HepG2 (cell line): ENCODE data around the gene ADGRD1.

Source experiments
- JUNB ChIP-seq: sonication (generic); formaldehyde crosslinking; IDR thresholded peaks from 2 replicates; pipeline ENCODE4 v1.8.0; 2022; ENCODE audit warnings: missing genetic modification reagents, mild to moderate bottlenecking, borderline replicate concordance
- KDM1A ChIP-seq: IDR thresholded peaks from 2 replicates; pipeline ENCODE4 v1.6.1; 2016; ENCODE audit warnings: missing compliant biosample characterization
- MYC ChIP-seq: sonication (generic); formaldehyde crosslinking; IDR thresholded peaks from 2 replicates; pipeline ENCODE4 v1.9.0; 2021; ENCODE audit warnings: missing genetic modification reagents, borderline replicate concordance
- SIN3A ChIP-seq: IDR thresholded peaks from 2 replicates; pipeline ENCODE4 v1.6.1; 2011; ENCODE audit warnings: low read depth, mild to moderate bottlenecking, control low read depth, low read length, borderline replicate concordance
- ZFX ChIP-seq: sonication (generic); formaldehyde crosslinking; IDR thresholded peaks from 2 replicates; pipeline ENCODE4 v1.4.0; 2020; ENCODE audit warnings: mild to moderate bottlenecking, low read depth, missing genetic modification reagents, moderate library complexity
- ZKSCAN5 ChIP-seq: sonication (generic); formaldehyde crosslinking; IDR thresholded peaks from 2 replicates; pipeline ENCODE4 v1.5.1; 2020; ENCODE audit warnings: mild to moderate bottlenecking, missing genetic modification reagents
- ZNF274 ChIP-seq: sonication (generic); formaldehyde crosslinking; IDR thresholded peaks from 2 replicates; pipeline ENCODE4 v1.5.1; 2020; ENCODE audit warnings: mild to moderate bottlenecking, missing genetic modification reagents
- TF ChIP-seq, protein P1 (sequence below): sonication (generic); formaldehyde crosslinking; IDR thresholded peaks from 2 replicates; pipeline ENCODE4 v1.5.0; 2020; ENCODE audit warnings: mild to moderate bottlenecking, missing genetic modification reagents
- TF ChIP-seq, protein P2 (sequence below), 2 experiments: IDR thresholded peaks; 2 replicates each; pipeline ENCODE4 v1.6.1; 2011 to 2012; ENCODE audit warnings: low read length in 2 of 2, borderline replicate concordance in 1 of 2, low read depth in 1 of 2, mild to moderate bottlenecking in 1 of 2, moderate library complexity in 1 of 2
- TF ChIP-seq, protein P3 (sequence below): sonication (generic); formaldehyde crosslinking; IDR thresholded peaks from 2 replicates; pipeline ENCODE4 v1.5.0; 2020; ENCODE audit warnings: mild to moderate bottlenecking, missing genetic modification reagents, moderate library complexity

DNA sequence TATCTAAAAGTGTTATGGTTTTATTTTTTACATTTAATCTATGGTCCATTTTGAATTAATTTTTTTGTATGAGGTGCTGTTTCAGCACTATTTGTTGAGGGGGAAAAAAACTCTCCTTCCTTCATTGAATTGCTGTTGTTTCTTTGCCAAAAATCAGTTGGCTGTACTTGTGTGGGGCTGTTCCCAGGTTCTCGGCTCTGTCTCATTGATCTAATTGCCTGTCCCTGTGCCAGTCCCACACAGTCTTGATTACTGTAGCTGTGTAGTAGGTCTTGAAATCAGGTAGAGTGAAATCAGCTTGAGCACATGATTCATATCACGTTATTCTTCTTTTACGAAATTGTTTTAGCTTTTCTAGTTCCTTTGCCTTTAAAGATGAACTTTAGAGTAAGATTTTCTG lies 109.7 kb downstream of the ADGRD1 start:
- TF ChIP-seq SIN3A (no peak), ZKSCAN5 (CRISPR knock-in tag) (no peak), MYC (no peak), KDM1A (CRISPR knock-in tag) (no peak), ZNF274 (no peak), JUNB (no peak), ZFX (no peak)
- TF ChIP-seq, protein P1, sequence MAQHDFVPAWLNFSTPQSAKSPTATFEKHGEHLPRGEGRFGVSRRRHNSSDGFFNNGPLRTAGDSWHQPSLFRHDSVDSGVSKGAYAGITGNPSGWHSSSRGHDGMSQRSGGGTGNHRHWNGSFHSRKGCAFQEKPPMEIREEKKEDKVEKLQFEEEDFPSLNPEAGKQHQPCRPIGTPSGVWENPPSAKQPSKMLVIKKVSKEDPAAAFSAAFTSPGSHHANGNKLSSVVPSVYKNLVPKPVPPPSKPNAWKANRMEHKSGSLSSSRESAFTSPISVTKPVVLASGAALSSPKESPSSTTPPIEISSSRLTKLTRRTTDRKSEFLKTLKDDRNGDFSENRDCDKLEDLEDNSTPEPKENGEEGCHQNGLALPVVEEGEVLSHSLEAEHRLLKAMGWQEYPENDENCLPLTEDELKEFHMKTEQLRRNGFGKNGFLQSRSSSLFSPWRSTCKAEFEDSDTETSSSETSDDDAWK = no peak
- TF ChIP-seq, protein P2, sequence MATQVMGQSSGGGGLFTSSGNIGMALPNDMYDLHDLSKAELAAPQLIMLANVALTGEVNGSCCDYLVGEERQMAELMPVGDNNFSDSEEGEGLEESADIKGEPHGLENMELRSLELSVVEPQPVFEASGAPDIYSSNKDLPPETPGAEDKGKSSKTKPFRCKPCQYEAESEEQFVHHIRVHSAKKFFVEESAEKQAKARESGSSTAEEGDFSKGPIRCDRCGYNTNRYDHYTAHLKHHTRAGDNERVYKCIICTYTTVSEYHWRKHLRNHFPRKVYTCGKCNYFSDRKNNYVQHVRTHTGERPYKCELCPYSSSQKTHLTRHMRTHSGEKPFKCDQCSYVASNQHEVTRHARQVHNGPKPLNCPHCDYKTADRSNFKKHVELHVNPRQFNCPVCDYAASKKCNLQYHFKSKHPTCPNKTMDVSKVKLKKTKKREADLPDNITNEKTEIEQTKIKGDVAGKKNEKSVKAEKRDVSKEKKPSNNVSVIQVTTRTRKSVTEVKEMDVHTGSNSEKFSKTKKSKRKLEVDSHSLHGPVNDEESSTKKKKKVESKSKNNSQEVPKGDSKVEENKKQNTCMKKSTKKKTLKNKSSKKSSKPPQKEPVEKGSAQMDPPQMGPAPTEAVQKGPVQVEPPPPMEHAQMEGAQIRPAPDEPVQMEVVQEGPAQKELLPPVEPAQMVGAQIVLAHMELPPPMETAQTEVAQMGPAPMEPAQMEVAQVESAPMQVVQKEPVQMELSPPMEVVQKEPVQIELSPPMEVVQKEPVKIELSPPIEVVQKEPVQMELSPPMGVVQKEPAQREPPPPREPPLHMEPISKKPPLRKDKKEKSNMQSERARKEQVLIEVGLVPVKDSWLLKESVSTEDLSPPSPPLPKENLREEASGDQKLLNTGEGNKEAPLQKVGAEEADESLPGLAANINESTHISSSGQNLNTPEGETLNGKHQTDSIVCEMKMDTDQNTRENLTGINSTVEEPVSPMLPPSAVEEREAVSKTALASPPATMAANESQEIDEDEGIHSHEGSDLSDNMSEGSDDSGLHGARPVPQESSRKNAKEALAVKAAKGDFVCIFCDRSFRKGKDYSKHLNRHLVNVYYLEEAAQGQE (IDR thresholded peaks at IDR 0.05; ENCODE audit: borderline replicate concordance in 1 of 2, low read depth in 1 of 2, low read length in 2 of 2) = no peak
- TF ChIP-seq, protein P3, sequence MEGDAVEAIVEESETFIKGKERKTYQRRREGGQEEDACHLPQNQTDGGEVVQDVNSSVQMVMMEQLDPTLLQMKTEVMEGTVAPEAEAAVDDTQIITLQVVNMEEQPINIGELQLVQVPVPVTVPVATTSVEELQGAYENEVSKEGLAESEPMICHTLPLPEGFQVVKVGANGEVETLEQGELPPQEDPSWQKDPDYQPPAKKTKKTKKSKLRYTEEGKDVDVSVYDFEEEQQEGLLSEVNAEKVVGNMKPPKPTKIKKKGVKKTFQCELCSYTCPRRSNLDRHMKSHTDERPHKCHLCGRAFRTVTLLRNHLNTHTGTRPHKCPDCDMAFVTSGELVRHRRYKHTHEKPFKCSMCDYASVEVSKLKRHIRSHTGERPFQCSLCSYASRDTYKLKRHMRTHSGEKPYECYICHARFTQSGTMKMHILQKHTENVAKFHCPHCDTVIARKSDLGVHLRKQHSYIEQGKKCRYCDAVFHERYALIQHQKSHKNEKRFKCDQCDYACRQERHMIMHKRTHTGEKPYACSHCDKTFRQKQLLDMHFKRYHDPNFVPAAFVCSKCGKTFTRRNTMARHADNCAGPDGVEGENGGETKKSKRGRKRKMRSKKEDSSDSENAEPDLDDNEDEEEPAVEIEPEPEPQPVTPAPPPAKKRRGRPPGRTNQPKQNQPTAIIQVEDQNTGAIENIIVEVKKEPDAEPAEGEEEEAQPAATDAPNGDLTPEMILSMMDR (CRISPR knock-in tag) = no peak
